GM12873 (cell line): ENCODE measurements around the gene ZFHX3.

Experiments used
- CTCF ChIP-seq: IDR thresholded peaks from 2 replicates; pipeline ENCODE4 v1.5.1; 2012; ENCODE audit warnings: low read depth, mild to moderate bottlenecking, moderate library complexity, low read length, control low read depth; ENCODE audit not compliant: insufficient read depth; ENCODE audit errors: missing control alignments

ZFHX3 gene

DNA sequence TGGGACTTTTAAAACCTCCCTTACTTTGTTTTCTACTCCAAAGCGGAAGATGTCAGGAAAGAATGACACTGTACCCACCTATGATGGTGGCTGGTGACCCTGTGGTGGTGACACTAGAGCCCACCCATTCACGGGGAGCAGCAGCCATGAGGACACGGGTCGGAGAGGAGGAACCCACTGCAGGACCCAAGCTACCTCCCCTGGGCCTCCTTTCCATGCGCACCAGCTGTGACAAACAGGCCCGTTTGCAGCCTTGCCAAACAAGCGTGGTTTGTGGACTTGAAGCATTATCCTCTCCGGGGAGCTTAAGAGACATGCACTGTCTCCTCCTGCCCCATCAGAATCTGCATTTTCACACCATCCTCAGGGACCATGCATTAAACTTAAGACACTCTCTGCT lies 85.6 kb downstream of the ZFHX3 start:
- TF ChIP-seq CTCF: no peak

DNA sequence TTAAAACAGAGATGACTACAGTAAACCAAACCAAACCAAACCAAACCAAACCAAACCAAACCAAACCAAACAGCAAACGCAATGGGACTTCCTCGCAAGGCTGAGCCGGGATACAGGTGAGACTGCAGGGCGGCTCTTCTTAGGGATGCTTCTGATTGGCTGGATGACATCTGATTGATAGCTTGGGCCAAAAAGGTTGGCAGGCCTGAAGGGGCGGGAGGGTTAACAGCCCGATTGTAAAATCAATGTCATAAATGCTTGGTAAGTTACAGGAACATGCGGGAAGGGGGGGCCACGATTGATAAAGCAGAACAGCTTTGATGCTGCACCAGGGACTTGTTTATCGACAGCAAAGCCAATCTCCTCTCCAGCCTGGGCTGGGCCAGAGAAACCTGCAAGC lies 86.1 kb downstream of the ZFHX3 start:
- no peak for TF ChIP-seq CTCF

- TF ChIP-seq CTCF: peak; percentile 13
Measured at GRCh38 chr16:72961115-72961832, 86.7 kb downstream of the ZFHX3 start.

DNA sequence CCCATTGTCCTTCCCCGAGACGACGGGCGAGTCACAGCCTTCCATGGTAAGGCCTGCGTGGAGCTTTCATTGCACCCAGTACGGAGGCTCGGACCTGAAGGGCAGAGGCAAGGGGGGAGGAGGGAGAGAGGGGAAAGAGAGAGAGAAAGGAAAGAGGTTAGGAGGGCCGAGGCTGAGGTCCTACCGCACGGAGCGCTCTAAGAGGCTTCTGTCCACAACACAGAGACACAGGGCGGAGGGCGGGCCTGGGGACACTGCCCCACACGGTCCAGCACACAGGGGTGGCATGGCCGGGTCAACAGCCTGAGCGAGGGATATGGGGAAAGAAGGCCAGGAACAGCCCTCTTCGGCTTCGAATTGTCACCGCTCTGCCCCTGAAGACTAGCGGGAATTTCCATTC lies 87.8 kb downstream of the ZFHX3 start:
- TF ChIP-seq CTCF: no peak

DNA sequence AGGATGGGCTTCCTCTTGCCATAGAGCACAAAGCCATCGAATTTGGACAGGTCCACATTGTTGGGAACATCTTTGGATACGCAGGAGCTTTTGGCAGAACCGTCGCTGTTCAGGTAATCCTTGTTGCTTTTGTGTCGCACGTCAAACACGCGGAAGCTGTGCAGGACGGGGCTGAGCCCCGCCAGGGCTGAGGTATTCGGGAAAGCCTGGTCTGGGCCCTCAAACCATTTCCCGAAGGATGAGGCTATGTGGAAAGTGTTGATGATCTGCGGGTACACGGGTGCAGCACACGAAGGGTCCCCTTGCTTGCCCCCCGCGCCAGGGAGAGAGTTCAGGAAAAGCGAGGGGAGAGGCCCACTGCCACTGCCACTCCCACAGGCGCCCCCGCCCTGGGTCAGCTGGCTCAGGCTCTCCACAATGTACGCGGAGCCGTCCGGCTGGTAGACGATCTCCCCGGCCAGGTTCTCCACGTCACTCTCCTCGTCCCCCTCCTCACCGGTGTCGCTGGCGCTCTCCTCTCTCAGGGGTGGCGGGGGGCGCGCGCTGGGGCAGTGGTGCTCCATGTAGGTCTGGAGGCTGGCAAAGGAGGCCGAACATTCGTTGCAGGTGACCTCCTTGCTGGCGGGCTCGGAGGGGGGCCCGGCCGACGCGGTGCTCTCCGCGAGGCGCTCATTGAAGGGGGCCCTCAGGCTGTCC lies 88.5 kb downstream of the ZFHX3 start:
- TF ChIP-seq CTCF: no peak

GRCh38 chr16:72958522-72959076 lies 89.3 kb downstream of the ZFHX3 start:
- TF ChIP-seq CTCF: no peak
